ENCODE results near the gene ORC3. TPM values are rescaled to one million over a fixed set of nuclear protein-coding genes. Genes with fewer than 3 reads are reported as not detected.

The ORC3 gene
- total and polyA plus RNA-seq, 10 of the 15 experiments (the other 5 are each of a cell fraction or from before 2014, with no cell fraction given), result 27.2 to 76.3 (median 54.6) TPM

DNA sequence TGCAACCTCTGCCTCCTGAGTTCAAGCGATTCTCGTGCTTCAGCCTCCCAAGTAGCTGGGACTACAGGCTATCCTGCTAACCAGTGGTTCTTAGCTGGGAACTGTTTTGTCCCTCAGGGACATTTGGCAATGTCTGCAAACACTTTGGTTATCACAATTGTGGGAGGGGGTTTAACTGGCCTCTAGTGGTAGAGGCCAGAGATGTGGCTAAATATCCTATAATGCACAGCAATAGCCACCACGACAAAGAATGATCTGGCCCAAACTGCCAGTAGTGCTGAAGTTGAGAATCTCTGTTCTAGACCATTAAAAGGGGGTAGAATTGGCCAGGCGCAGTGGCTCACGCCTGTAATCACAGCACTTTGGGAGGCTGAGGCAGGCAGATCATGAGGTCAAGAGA, 83.3 kb downstream of the ORC3 start (continued):
- TF ChIP-seq, protein P1, sequence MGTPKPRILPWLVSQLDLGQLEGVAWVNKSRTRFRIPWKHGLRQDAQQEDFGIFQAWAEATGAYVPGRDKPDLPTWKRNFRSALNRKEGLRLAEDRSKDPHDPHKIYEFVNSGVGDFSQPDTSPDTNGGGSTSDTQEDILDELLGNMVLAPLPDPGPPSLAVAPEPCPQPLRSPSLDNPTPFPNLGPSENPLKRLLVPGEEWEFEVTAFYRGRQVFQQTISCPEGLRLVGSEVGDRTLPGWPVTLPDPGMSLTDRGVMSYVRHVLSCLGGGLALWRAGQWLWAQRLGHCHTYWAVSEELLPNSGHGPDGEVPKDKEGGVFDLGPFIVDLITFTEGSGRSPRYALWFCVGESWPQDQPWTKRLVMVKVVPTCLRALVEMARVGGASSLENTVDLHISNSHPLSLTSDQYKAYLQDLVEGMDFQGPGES (IDR thresholded peaks at IDR 0.05), result no peak

DNA sequence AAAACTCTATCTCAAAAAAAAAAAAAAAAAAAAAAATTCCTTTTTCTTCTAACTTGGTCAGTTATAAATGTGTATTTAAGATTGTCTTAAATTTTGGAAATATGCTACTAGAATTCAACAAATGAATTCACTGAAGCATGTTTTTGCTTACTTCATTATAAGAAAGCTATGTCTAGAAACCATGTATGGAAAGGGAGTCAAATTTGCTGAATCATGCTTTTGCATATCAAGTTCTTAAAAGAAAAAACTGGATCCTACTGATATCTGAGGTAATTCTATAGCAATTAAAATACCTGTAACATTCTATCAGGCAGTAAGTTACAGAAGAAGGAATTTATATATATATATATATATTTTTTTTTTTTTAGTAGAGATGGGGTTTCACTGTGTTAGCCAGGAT, 84.4 kb downstream of the ORC3 start:
- no TSS peak for BruUV-seq (replicated peaks)
- Histone ChIP-seq H3K9me3 (replicated peaks; ENCODE audit: control insufficient read depth, insufficient read depth, low read length) (no peaks in the 10 kb centered on the region), H3K4me3 (no peak overlapping the region), H3K79me2 (ENCODE audit: control insufficient read depth, insufficient read depth, low read length) (peaks cover 9% of the 10 kb centered on the region), H3K4me1 (ENCODE audit: control insufficient read depth, insufficient read depth, low read length) (peaks cover 5% of the 10 kb centered on the region; the same call in 1 of the 2 replicates), H3K9ac (ENCODE audit: control insufficient read depth, insufficient read depth, low read length) (no peak overlapping the region), H2AFZ (ENCODE audit: control insufficient read depth, low read depth, low read length) (no peak overlapping the region), H3K27me3 (replicated peaks in 1 of 2; ENCODE audit: control insufficient read depth in 2 of 2, insufficient read depth in 2 of 2, low read length in 1 of 2) (no peaks in the 10 kb centered on the region), H3K36me3 (ENCODE audit: control insufficient read depth in 2 of 2, insufficient read depth in 2 of 2, low read length in 1 of 2) (peaks cover 4 to 44% of the 10 kb centered on the region in 2 experiments), H3K4me2 (ENCODE audit: control insufficient read depth, insufficient read depth) (no peak overlapping the region), H3K27ac (ENCODE audit: control insufficient read depth, insufficient read depth) (no peak overlapping the region), H4K20me1 (ENCODE audit: control insufficient read depth, insufficient read depth) (no peaks in the 10 kb centered on the region)
- FAIRE-seq, result no peak
- ChIA-PET CTCF (interaction anchor here (1.3 kb wide), 1 partner anchor 158 kb away, joined by 4 read pairs; no protein-coding TSS in a partner anchor), POLR2A (interaction anchor here (0.7 kb wide), 2 partner anchors 10 to 613 kb away, joined by 4 to 5 read pairs; no protein-coding TSS in a partner anchor), SMC1A (ENCODE audit: uncharacterized antibody, unreplicated experiment) (no interaction called here), RAD21 (ENCODE audit: unreplicated experiment) (no interaction called here)
- no peak for DNase-seq (ENCODE audit: low read depth, low spot score)
- intact Hi-C loops (cut with micrococcal nuclease; ENCODE audit: unreplicated experiment), result no loop called here
- ATAC-seq, result no peak
- in situ Hi-C loops (cut with MboI), result no loop called here
- TF ChIP-seq ZNF217 (IDR thresholded peaks at IDR 0.05) (no peak), SMC3 (IDR thresholded peaks at IDR 0.05; ENCODE audit: borderline replicate concordance, low read length) (no peak), MTA2 (IDR thresholded peaks at IDR 0.05; ENCODE audit: low read depth) (no peak), YY1 (IDR thresholded peaks at IDR 0.05; ENCODE audit: low read depth, low read length) (no peak), RAD51 (IDR thresholded peaks at IDR 0.05) (no peak), YBX1 (IDR thresholded peaks at IDR 0.05) (no peak), TARDBP (IDR thresholded peaks at IDR 0.05; ENCODE audit: borderline replicate concordance) (no peak), IRF4 (IDR thresholded peaks at IDR 0.05; ENCODE audit: low read depth, low read length) (no peak), FOXK2 (IDR thresholded peaks at IDR 0.05) (no peak)
- TF ChIP-seq, protein P2, sequence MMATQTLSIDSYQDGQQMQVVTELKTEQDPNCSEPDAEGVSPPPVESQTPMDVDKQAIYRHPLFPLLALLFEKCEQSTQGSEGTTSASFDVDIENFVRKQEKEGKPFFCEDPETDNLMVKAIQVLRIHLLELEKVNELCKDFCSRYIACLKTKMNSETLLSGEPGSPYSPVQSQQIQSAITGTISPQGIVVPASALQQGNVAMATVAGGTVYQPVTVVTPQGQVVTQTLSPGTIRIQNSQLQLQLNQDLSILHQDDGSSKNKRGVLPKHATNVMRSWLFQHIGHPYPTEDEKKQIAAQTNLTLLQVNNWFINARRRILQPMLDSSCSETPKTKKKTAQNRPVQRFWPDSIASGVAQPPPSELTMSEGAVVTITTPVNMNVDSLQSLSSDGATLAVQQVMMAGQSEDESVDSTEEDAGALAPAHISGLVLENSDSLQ (IDR thresholded peaks at IDR 0.05), result no peak
- TF ChIP-seq, protein P3, sequence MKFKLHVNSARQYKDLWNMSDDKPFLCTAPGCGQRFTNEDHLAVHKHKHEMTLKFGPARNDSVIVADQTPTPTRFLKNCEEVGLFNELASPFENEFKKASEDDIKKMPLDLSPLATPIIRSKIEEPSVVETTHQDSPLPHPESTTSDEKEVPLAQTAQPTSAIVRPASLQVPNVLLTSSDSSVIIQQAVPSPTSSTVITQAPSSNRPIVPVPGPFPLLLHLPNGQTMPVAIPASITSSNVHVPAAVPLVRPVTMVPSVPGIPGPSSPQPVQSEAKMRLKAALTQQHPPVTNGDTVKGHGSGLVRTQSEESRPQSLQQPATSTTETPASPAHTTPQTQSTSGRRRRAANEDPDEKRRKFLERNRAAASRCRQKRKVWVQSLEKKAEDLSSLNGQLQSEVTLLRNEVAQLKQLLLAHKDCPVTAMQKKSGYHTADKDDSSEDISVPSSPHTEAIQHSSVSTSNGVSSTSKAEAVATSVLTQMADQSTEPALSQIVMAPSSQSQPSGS (IDR thresholded peaks at IDR 0.05; ENCODE audit: low read length), result no peak
- TF ChIP-seq, protein P4, sequence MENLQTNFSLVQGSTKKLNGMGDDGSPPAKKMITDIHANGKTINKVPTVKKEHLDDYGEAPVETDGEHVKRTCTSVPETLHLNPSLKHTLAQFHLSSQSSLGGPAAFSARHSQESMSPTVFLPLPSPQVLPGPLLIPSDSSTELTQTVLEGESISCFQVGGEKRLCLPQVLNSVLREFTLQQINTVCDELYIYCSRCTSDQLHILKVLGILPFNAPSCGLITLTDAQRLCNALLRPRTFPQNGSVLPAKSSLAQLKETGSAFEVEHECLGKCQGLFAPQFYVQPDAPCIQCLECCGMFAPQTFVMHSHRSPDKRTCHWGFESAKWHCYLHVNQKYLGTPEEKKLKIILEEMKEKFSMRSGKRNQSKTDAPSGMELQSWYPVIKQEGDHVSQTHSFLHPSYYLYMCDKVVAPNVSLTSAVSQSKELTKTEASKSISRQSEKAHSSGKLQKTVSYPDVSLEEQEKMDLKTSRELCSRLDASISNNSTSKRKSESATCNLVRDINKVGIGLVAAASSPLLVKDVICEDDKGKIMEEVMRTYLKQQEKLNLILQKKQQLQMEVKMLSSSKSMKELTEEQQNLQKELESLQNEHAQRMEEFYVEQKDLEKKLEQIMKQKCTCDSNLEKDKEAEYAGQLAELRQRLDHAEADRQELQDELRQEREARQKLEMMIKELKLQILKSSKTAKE (IDR thresholded peaks at IDR 0.05; ENCODE audit: low read depth, poor library complexity, severe bottlenecking), result no peak
- TF ChIP-seq, protein P5, sequence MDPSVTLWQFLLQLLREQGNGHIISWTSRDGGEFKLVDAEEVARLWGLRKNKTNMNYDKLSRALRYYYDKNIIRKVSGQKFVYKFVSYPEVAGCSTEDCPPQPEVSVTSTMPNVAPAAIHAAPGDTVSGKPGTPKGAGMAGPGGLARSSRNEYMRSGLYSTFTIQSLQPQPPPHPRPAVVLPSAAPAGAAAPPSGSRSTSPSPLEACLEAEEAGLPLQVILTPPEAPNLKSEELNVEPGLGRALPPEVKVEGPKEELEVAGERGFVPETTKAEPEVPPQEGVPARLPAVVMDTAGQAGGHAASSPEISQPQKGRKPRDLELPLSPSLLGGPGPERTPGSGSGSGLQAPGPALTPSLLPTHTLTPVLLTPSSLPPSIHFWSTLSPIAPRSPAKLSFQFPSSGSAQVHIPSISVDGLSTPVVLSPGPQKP (IDR thresholded peaks at IDR 0.05; ENCODE audit: low read depth, low read length), result no peak
- TF ChIP-seq, protein P6, sequence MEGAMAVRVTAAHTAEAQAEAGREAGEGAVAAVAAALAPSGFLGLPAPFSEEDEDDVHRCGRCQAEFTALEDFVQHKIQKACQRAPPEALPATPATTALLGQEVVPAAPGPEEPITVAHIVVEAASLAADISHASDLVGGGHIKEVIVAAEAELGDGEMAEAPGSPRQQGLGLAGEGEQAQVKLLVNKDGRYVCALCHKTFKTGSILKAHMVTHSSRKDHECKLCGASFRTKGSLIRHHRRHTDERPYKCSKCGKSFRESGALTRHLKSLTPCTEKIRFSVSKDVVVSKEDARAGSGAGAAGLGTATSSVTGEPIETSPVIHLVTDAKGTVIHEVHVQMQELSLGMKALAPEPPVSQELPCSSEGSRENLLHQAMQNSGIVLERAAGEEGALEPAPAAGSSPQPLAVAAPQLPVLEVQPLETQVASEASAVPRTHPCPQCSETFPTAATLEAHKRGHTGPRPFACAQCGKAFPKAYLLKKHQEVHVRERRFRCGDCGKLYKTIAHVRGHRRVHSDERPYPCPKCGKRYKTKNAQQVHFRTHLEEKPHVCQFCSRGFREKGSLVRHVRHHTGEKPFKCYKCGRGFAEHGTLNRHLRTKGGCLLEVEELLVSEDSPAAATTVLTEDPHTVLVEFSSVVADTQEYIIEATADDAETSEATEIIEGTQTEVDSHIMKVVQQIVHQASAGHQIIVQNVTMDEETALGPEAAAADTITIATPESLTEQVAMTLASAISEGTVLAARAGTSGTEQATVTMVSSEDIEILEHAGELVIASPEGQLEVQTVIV (IDR thresholded peaks at IDR 0.05; ENCODE audit: borderline replicate concordance, partially characterized antibody), result no peak
